ENCODE data around the gene ICA1.

- TF ChIP-seq CTCF (IDR thresholded peaks at IDR 0.05) (no peak), POLR2AphosphoS5 (IDR thresholded peaks at IDR 0.05) (no peak)
These were observed 55.0 kb downstream of the ICA1 start for GRCh38 chr7:8206956-8207355.

All from esophagus muscularis mucosa (tissue), 3 donors.